Stimulated activated CD8-positive, alpha-beta memory T cell treated with anti-CD3 and anti-CD28 coated beads, Interleukin-2, amount 100 ng/mL, for 1 hour (primary cell): ENCODE measurements around the gene THEMIS.
"Not testable (repeated sequence)": the region's sequence is repeated elsewhere in the genome, so short reads cannot be mapped to it uniquely, and the experiment has no call there.

Experiments used
- DNase-seq, 2 donors: peaks; one replicate each; pipeline ENCODE4 v3.0.0-alpha.2; 2020; ENCODE audit warnings: low read depth in 2 of 2

THEMIS gene

DNA sequence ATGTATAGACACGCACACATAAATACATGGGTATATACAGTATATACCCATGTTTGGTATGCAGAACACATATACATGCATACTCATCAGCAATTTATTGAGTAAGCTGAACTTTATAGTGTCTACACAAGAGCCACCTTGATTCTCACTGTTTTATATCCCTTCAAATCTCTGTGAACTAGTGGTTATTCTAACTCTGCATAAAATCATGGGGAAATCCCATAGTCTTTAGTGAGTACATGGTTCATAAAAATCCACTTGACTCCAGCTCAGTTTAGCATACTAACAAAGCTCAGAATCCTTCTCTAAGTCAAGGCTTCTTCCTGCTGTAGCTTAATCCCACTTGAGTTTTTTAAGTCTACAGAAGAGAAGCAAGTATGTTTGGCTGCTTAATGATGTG is 104.1 kb downstream of the THEMIS start:
- DNase-seq: no peak

DNA sequence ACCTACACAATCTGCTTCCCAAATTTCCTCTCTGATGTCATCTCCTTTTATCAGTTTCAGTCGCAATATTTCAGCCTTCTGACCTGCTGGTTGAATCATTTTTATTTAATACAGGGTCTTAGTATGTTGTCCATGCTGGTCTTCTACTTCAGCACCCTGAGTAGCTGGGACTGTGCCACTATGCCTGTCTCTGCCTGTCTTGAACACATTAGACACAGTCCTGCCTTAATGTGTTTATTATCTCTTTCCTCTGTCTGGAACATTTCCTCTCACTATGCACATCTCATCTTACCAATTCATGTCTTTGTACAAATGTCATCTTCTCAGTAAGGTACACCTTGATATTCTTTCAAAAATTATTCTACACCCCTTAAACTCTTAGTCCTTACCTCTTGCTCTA is 106.5 kb downstream of the THEMIS start:
- no peak for DNase-seq

DNA sequence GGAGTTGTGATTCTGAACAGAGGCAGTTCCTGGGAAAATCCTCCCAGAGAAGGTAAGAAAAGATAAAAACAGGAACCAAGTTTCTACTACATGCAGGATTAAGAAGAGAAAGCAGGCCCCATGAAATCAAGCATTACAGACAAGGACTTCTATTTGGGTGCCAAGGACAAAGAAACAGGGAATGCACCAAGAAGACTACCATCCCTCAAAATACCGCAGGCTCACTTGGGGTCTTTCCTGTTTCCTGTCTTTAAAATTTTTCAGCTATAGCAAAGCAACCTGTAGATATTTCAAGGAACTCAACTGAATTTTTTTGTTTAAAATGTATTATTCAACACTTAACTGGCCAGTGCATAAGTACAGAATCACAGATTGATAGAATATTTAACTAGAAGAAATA is 107.5 kb downstream of the THEMIS start:
- DNase-seq: no peak

DNA sequence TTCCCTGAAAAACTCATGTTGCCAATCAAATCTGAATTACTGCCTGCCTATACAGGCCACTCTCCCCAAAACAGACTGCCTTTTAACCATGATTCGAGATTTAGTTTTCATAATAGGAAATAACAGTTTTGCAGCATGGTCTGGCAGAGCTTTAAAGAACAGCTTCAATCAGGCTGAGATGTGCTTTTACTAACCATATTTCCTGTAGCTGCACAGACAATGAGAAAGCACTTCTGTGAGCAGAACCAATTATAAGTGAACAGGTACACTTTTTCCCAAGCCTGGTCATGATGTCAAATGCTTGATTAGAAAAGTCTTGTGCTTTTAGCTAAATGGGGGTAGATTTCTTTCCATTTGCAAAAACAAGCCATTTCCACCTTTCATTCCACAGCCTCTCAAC is 108.2 kb downstream of the THEMIS start:
- no peak for DNase-seq

DNA sequence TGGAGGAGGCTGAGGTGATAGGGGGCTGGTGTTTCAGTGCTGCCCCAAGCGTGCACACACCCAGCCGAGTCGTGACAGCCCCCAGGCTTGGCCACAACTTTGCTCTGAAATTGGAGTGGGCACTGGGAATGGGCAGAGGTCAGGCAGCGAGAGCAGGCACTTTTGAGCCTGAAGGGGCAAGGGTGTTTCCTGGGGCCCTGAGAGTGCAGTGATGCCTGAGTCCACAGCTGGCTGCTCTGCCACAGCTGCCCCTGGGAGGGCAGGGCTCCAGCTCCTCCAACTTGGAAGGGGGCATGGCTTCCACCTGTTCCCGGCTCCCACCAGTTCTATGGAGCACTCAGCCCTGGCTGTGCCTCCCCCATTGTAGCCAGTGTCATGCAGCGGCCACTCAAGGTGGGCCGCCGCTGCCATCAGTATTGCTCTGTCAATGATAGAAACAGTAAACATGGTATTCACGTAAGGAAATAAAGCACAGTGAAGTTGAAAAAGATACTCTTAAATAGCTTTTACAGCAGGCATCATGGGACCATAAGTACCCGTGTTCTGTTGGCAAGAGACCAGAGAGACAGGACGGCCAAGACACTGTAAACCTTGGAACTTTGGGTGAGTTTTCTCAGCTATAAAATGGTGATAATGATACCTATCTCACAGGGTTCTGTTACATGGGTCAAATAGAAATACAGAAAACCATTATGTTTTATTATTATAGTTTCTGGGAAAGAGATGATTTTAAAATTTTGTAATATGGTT is 108.9 kb downstream of the THEMIS start:
- no peak for DNase-seq

DNA sequence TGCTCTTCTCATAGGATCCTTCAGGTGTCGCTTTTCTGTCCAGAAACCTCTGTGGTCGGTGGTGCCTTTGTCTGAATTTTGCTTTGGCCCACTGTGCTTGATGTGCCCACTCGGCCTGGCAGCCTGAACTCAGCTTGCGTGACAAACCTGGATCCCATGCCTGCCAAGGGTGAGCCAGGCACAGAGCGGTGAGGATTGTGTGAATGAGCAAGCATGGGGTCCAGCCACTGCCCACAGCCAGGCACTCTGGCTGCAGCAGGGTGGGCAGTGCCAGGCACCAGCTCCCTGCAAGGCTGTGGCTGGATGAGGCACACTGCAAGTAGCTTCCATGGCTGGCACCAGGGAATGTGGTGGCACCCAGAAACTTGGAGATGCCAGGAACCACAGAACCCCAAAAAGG is 110.3 kb downstream of the THEMIS start:
- DNase-seq: no peak

DNA sequence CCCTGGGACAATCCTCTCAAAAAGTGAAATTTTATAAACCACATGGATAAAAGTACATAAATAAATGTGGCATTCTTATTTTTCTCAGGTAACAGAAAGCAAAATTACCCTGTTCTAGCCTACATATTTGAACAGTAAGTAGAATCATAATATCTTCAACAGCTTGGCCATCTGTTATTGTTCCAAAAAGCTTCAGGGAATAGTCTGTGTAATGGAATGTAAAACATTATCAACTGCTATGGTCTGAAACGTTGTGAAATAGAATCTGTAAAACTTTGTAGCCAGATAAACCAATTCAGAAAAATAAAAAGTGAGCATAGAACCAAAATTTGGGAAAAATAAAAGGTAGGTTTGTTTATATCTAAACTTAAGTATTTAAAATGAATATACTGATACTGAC is 114.7 kb downstream of the THEMIS start:
- DNase-seq: no peak

DNA sequence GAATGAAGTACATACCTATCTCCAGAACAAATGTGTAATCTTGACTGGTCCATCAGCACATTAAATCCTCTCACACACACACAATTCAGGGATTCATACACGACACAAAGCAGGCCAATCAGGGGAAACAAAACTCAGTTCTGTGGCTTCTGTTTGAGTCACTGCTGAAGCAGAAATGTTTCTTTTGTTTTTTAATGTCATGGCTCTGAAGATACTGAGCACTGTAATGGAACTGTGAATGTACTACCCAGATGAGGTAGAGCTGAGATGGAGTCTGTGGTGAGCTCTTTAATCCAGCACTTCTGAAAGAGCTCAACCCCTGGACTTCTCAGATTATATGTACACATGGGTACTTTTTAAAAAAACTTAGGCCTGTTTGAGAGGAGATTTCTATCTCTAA is 116.4 kb downstream of the THEMIS start:
- DNase-seq: no peak

DNA sequence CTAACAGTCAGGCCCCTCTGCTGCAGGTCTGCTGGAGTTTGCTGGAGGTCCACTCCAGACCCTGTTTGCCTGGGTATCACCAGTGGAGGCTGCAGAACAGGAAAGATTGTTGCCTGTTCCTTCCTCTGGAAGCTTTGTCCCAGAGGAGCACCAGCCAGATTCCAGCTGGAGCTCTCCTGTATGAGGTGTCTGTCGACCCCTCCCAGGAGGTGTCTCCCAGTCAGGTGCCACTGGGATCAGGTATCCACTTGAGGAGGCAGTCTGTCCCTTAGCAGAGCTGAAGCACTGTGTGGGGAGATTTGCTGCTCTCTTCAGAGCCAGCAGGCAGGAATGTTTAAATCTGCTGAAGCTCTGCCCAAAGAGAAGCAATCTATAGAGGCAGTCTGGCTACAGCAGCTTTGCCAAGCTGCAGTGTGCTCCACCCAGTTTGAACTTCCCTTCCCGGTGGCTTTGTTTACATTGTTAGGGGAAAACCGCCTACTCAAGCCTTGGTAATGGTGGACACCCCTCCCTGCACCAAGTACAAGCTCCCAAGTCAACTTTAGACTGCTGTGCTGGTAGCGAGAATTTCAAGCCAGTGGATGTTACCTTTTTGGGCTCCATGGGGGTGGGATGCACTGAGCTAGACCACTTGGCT is 119.1 kb downstream of the THEMIS start:
- not testable (repeated sequence) for DNase-seq

DNA sequence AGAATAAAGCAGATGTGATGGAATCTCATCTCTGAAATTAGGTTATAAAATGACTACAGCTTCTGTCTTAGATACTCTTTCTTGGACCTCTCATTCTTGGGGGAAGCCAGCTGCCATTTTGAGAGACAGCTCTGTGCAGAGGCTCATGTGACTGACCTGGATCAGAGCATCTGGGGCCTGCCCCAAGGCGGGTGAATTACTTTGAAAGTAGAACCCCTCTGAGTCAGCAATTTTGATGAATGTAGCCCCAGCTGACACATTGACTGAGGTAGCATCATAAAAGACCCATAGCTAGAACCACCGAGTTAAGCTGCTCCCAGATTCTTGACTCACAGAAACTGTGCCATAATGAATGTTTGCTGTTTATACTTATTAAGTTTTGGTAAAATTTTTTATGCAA is 124.5 kb downstream of the THEMIS start:
- DNase-seq: no peak

DNA sequence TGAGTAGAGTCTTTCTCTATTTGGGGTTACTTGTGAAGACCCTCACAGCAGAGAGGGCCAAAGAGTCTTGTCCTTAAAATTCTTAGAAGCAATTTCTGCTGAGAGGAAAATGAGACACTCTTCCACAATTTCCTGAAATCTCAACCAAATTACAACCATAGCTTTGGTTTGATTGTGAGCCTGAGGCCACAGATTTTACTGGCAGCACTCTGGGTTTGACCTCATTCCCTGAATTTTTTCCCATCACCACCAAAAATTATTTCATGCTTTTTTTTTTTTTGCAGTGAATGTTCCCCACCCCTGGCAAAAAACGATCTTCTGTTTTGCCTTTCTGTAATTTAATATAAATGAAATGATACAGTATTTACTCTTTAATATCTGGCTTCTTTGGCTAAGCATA is 125.5 kb downstream of the THEMIS start:
- no peak for DNase-seq

DNA sequence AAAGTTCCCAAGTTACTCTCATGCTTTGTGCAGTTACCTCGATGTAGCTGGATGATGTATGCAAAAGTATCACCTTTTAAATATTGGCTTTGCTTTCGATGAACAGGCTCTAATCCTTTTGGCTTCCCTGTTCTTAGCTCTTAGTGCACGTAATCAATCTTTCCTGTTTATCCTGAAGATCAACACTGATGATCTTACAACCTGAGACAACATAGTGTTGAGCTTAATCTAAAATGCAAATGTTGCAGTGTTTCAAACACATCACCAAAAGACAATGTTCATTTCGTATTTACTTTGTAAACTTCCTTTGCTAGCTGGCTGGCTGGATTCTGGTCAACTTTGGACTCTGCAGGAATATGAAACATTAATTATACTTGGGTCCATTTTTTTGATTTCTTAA is 132.1 kb downstream of the THEMIS start:
- DNase-seq: no peak

DNA sequence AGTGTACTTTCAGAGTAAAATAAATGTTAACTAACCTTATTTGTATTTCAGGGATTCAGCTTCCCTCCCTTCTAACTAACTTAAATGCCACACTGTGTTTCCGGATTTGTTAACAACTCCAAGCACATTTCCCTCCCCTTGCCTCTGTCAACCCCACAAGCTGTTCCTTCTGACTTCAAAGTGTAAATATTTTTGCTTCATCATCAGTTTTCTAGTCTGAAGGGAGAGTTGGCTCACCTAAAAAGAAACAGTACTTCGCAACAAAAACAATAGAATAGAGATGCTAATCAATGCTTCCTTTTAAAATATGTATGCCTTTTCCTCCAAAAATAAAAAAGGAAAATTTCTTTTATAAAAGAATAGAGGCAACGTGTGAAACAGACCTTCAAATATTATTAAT is 132.6 kb downstream of the THEMIS start:
- no peak for DNase-seq

DNA sequence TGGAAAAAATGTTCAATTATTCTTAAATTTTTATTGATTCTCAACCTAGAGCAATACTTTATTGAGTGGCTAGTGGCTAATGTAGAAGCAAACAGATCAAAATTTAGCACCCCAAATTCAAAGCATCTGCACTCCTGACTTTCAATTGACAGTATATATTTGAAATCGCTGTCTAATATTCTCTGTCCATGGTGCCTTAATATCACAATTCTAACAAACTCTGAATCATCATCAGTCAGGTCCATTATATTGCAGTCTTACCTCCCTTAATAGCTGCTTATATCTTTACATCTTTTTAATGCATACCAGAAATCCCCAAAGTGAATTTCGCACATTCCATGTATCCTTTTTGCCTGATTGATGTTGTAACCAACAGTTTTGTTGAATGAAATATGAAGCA is 134.9 kb downstream of the THEMIS start:
- DNase-seq: no peak

DNA sequence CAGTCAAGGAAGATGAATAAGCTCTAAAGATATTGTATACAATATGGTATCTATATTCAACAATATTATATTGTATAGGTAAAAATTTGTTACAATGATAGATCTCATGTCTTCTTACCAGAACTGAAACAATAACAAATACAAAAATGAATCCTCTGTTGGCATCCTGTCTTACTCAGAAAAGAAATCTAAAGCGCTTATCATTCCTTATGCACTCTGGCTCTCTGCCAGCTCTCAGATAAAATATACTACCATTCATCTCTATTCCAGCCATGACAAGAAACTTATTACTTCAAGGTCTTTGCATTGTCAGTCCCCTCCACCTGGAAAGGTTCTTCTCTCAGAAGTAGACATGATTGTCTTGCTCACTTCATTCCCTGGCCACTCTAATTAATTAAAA is 138.6 kb downstream of the THEMIS start:
- DNase-seq: no peak

DNA sequence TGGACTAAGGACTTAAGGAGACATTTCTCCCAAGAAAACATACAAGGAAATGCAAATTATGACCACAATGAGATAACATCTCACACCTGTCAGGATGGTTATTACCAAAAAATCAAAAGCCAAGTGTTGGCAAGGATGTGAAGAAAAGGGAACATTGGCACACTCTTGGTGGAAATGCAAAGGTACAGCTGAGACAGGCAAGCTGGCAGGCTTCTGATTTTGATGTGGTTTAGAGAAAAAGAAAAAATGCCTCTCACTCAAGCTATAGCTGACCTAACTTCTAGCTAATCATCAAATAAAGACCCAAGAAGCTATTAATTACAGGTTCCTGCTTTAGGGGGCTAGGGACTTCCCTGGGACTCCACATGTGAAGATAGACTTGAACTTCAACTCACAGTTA is 139.8 kb downstream of the THEMIS start:
- DNase-seq: no peak

DNA sequence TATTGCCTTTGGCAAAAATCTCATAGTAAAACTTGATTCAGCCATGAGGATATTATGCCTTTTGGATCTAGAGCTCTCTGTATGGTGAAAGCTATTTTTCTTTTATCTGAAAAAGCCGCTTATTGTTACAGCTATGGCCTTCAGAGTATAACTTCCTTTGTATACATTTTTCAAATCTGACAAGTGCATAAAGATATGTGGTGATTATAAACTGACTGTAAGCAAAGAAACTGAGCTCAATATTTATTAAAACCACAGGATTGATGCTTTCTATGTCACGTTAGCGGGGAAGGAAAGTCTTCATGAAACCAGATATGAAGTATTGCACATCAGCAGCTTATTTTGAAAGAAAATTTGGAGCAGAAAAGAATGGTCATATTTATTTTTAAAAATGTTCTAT is 151.8 kb downstream of the THEMIS start:
- no peak for DNase-seq

DNA sequence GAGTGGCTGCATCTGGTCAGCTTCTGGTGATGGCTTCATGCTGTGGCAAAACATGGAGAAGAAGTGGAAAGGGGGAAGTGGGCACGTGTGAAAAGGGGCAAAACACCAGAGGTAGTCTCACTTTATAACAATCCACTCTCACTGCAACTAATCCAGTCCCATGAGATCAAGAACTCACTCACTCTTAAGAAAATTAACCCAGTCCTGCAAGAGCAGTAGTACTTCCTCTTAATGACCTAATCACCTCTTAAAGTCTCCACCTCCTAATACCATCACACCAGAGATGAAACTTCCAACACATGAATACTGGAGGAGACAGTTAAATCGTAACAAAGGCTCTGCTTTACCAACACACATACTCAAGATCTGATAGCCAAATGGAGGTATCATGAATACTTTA is 152.6 kb downstream of the THEMIS start:
- DNase-seq: no peak

DNA sequence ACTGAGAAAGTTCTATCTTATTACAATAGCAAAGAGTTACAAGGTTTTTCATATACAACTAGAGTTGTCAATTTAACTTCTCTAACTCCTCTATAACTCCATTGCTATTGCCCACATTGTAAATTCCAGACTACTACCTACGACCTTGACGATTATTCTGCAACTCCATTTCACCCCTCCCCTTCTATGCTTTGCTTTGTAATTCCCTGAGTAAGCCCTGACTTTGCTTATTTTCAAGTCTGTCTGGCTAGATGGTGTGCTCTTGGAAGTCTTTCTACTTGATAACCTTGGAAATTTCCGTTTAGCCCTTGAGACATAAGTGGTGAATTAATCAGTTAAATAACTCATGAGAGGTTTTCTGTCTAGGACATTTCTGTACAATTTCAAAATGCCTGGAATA is 162.4 kb downstream of the THEMIS start:
- no peak for DNase-seq

DNA sequence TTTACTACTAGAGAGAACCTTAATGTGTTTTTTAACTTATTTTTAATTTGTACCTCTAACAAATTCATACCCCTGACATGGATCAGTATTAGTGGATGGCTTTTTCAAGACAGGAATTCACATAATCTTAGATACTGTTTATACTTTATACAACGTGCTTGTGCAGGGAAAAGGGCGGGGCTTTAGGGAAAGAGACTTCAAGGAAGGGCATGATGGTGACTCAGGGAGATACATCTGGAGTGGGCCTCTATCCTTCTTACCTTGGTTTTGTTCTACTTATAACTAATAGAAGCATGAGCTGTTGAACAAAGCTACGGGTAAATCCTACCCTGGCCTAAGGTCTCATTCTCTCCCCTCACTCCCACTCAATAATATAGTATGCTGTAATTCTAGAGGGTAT is 163.1 kb downstream of the THEMIS start:
- DNase-seq: no peak

DNA sequence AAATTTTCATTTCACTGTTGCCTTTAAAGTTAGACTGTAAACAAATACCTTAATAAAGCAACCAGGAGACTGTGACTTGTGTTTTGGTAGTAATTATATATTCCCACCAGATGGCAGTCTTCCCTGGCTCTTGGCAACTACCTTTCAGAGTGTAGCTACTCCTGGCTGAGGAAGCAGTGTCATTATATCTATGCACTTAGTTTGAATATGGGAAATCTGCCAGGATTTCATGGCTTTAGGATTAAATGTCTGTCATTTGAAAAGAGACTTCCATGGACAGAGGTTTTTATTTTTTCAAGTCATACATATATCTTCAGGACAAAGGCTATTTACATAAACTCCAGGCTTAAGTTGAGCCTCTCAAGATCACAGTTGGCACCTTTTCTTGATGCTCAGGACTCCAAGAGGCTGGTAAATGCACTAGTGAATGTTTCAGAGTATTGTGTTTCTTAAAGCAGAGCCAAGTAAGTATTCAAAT is 163.8 kb downstream of the THEMIS start:
- DNase-seq: peak in 1 of 2 donors; percentile 4

DNA sequence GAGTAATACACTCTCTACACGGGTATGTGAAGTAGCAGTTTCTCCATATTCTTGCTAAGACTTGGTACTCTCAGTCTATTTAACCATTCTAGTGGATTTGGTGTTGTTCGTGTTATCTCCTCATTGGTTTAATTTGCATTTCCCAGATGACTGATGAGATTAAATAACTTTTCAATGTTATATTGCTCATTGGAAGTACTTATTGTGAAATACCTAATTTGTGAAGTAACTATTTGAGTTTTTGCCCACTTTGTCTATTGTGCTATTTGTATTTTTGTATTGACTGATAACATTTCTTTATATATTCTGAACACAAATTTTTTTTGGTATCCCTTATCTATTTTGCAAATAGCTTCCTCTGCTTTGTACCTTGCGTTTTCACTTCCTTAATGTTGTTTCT is 167.9 kb downstream of the THEMIS start:
- DNase-seq: no peak

DNA sequence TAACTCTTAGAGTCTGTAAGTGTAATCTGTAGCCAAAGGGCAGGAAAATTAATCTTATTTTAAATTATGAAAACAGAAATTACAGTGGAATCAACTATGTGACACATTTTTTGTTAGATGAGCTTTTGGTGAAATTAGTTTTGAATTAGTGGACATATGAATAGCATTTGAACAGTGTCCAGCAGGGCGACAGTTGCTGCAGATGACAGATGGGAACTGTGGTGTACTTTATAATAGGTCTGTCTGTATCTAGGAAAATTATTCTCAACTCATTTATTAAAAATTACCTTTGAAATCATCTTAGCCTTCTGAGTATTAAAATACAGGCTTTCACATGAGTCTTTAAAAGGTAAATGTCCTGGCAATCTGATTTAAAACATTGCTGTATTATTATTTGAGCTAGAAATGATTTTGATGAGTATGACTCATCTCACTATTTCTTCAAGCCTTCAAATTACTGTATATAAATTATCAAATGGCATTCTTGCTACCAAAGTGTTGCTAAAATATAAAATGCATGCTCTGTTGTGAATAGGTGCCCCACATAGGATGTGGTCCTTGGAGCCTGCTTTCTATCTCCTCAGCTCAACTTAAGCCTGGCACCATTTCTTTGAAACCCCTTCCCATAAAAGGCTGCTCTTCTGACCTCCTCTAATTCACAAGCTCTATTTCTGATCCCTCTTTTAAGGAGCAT is 173.5 kb downstream of the THEMIS start:
- no peak for DNase-seq
